Glutamatergic neuron (in vitro differentiated cells): ENCODE data around the gene TP63. TPM values are rescaled to one million over a fixed set of nuclear protein-coding genes. Genes with fewer than 3 reads are reported as not detected.

Experiments used
- DNase-seq: peaks from one replicate; pipeline ENCODE4 v3.0.0; 2022
- H3K27ac Mint-ChIP-seq: one replicate; pipeline ENCODE4 v1.8.0; 2020; ENCODE audit warnings: mild to moderate bottlenecking, mixed read lengths, inconsistent platforms; ENCODE audit not compliant: unreplicated experiment
- H3K27me3 Mint-ChIP-seq: one replicate; pipeline ENCODE4 v1.8.0; 2020; ENCODE audit warnings: mild to moderate bottlenecking, moderate library complexity, mixed read lengths, inconsistent platforms; ENCODE audit not compliant: unreplicated experiment
- H3K36me3 Mint-ChIP-seq: one replicate; pipeline ENCODE4 v1.8.0; 2020; ENCODE audit warnings: mild to moderate bottlenecking, mixed read lengths, inconsistent platforms; ENCODE audit not compliant: unreplicated experiment
- H3K4me1 Mint-ChIP-seq: one replicate; pipeline ENCODE4 v1.8.0; 2020; ENCODE audit warnings: mild to moderate bottlenecking, low read depth, mixed read lengths, inconsistent platforms; ENCODE audit not compliant: unreplicated experiment
- H3K4me3 Mint-ChIP-seq: one replicate; pipeline ENCODE4 v1.8.0; 2020; ENCODE audit warnings: mild to moderate bottlenecking, mixed read lengths, inconsistent platforms; ENCODE audit not compliant: unreplicated experiment
- H3K9me3 Mint-ChIP-seq: one replicate; pipeline ENCODE4 v1.8.0; 2020; ENCODE audit warnings: mild to moderate bottlenecking, moderate library complexity, mixed read lengths, inconsistent platforms; ENCODE audit not compliant: unreplicated experiment
- total RNA-seq: library from RNA; stranded (reverse); fragmentation: NEBNext Ultra II Directional; extraction: Animal tissue kit (Norgen Biotek cat#: 25700); gene quantifications from one replicate; pipeline ENCODE4 v1.2.1, GENCODE V29; 2021; ENCODE audit not compliant: unreplicated experiment
- TF ChIP-seq, protein P1 (sequence below): fragments of 200-600 bp; sonication (generic); IDR thresholded peaks from one replicate; pipeline ENCODE4 v1.5.0; 2021; ENCODE audit not compliant: partially characterized antibody, unreplicated experiment

TP63 gene
- total RNA-seq, 1 donor from 2014 or later = not detected

GRCh38 chr3:189776149-189776824, 145.1 kb downstream of the TP63 start:
- TF ChIP-seq, protein P1, sequence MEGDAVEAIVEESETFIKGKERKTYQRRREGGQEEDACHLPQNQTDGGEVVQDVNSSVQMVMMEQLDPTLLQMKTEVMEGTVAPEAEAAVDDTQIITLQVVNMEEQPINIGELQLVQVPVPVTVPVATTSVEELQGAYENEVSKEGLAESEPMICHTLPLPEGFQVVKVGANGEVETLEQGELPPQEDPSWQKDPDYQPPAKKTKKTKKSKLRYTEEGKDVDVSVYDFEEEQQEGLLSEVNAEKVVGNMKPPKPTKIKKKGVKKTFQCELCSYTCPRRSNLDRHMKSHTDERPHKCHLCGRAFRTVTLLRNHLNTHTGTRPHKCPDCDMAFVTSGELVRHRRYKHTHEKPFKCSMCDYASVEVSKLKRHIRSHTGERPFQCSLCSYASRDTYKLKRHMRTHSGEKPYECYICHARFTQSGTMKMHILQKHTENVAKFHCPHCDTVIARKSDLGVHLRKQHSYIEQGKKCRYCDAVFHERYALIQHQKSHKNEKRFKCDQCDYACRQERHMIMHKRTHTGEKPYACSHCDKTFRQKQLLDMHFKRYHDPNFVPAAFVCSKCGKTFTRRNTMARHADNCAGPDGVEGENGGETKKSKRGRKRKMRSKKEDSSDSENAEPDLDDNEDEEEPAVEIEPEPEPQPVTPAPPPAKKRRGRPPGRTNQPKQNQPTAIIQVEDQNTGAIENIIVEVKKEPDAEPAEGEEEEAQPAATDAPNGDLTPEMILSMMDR = no peak
- no peak for DNase-seq
- peaks cover 4% of the 10 kb centered on the region for H3K27me3 Mint-ChIP-seq
- no peaks in the 10 kb centered on the region for H3K36me3 Mint-ChIP-seq
- H3K4me1 Mint-ChIP-seq = no peaks in the 10 kb centered on the region
- H3K9me3 Mint-ChIP-seq = peaks cover 2% of the 10 kb centered on the region
- H3K27ac Mint-ChIP-seq = no peak overlapping the region
- no peak overlapping the region for H3K4me3 Mint-ChIP-seq

DNA sequence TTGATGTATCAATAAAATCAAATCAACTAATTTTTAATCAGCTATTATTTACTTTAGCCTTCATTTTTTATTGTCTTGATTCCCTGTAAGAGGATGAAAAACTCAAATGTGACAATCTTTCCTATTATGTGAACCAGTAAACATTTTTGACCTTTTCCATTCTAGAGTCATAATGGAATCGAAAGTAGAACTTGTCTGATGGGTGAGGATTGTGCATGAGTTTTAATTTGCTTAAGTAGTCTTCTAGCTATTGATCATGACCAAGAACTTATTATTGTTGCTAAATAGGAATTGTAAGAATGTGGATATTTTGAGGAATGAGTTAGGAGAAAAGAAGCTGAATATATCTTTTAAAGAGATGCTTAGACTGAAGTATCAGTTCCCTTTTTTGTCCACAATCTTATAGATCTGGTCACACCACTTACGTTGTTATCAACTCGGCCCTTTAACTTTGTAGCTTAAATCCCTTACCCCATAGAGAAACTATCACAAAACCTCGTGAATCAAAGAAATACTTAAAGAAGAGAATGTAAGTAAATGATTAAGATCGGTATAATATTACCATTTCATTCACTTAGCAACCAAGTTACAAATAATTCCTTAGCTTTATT, 147.3 kb downstream of the TP63 start:
- Mint-ChIP-seq H3K27me3 (peaks cover 4% of the 10 kb centered on the region), H3K36me3 (no peaks in the 10 kb centered on the region), H3K4me3 (no peak overlapping the region), H3K27ac (no peak overlapping the region), H3K4me1 (no peaks in the 10 kb centered on the region), H3K9me3 (peaks cover 2% of the 10 kb centered on the region)
- DNase-seq = no peak
- TF ChIP-seq, protein P1 = no peak

DNA sequence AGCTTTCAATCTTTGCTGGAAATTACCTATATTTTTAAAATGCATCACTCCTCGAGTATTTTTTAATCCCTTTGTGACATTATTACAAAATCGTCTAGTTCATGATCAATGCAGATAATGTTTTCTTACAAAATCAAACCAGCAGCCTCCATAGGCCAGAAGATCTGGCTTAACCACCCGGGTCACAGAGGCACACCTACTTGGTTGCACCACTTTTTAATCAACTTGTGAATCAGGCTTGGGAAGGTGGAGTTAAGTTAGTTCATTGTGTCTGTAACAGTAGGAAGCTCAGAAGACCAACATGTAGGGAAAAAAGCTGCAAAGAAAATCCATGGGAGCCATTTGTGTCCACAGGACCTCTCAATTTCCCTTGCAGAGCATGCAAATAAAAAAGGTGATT, 148.0 kb downstream of the TP63 start:
- no peaks in the 10 kb centered on the region for H3K4me1 Mint-ChIP-seq
- H3K36me3 Mint-ChIP-seq = no peaks in the 10 kb centered on the region
- DNase-seq = no peak
- no peak overlapping the region for H3K27ac Mint-ChIP-seq
- H3K27me3 Mint-ChIP-seq = peaks cover 4% of the 10 kb centered on the region
- H3K9me3 Mint-ChIP-seq = peaks cover 2% of the 10 kb centered on the region
- TF ChIP-seq, protein P1 = no peak
- H3K4me3 Mint-ChIP-seq = no peak overlapping the region

DNA sequence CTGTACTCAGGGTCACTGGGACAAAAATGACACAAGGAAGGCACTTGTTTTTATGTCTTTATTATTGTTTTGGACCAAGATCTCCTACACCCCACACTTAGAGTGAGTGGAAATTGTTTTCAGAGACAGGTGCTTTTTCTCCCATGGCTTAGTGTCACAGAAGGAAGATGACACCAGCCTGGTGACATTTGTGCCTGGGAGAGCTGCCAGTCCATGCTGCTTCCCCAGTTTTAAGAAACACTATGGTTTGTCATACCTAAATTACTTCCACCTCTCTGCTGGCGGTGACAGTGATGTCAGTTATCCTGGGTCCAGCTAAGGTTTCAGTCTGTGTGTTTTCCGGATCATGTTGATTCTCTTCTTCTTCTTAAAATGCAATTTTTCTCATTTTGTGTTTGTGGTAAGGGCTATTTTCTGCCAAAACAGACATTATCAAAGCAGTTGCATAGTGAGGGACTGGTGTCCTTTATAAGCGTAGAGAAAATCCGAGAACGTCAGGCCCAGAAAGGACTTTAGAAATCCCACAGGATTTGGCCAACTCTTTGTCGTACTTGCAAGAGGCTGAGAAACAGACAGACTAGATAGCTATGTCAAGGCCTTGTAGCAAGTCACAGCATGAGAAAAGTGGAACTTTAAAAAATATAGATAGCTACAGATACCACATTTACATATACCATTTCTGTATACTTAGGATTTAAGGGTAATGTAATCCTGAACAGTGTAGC, 149.5 kb downstream of the TP63 start:
- TF ChIP-seq, protein P1 = no peak

DNA sequence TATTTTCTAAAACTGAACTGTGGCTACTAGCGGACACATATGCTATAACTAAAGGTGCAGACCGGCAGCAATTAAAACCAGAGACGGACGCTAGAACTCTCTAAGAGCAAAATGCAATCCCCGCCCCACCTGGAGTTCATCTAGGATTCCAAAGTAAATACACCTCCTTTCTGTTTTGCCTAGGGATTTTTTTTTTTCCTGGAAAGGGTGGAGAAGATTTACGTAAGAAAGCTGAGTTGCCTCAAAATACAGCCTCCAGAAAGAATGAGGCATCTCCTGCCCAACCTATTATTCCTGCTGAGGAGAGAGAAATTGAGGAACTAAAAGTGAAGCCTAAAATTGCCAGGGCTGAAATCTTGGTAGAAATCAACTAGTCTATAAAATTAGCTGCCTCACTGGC, 150.2 kb downstream of the TP63 start:
- Mint-ChIP-seq H3K4me3 (no peak overlapping the region), H3K27me3 (peaks cover 4% of the 10 kb centered on the region), H3K27ac (no peak overlapping the region), H3K36me3 (no peaks in the 10 kb centered on the region), H3K4me1 (no peaks in the 10 kb centered on the region), H3K9me3 (peaks cover 2% of the 10 kb centered on the region)
- TF ChIP-seq, protein P1 = no peak
- DNase-seq = no peak

More for the DNA sequence above, 149.5 kb downstream of the TP63 start:
- DNase-seq = no peak
- no peaks in the 10 kb centered on the region for H3K36me3 Mint-ChIP-seq
- no peak overlapping the region for H3K4me3 Mint-ChIP-seq
- no peak overlapping the region for H3K27ac Mint-ChIP-seq
- peaks cover 2% of the 10 kb centered on the region for H3K9me3 Mint-ChIP-seq
- H3K4me1 Mint-ChIP-seq = no peaks in the 10 kb centered on the region
- H3K27me3 Mint-ChIP-seq = peaks cover 4% of the 10 kb centered on the region
